ENCODE measurements around the gene STK17A.

Gene STK17A

GRCh38 chr7:43645699-43646226 is 62.9 kb downstream of the STK17A start:
- Histone ChIP-seq H3K27ac (ENCODE audit: extremely low read depth, low read depth, low read length) (no peak overlapping the region), H3K4me1 (ENCODE audit: control insufficient read depth, insufficient read depth, low read length) (0 out of 2 replicates have a peak, but pooled peaks cover 6% of the 10 kb centered on the region), H3K4me3 (ENCODE audit: low read depth, low read length) (no peak overlapping the region)

DNA sequence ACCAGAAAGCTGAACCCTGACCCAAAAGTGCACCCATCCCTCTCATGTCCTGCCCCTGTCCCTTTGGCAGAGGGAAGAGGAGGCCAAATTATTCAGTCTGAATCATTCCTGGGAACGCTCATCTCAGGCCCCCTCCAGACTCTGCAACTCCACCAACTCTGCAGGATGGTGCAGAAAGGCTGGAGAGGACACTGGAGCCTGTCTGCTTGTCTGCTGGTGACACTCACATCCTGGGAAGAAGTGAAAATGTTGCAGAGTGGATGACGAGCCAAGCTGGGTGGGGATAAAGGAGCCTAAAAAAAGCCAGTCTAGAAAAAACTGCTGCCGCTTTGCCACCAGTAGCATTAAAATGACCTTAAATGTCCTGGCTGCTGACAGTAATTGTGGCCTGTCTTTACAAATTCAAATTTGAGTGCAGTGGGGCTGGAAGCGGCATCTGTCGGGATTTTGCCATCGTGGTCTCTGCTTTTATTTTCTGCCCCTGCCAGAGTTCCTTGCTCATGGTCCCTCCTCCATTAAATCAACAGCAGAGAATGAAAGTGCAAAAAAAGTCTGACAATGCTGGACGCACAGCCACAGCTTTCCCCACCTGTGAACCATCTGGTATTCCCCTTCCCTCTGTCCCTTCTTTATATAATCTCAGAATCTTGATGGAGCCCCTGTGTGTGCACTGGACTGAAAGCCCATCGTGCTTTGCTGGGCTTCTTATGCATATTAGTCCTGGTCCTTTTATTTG is 63.9 kb downstream of the STK17A start:
- 0 out of 2 replicates have a peak, but pooled peaks cover 6% of the 10 kb centered on the region for H3K4me1 ChIP-seq (ENCODE audit: control insufficient read depth, insufficient read depth, low read length)
- CTCF ChIA-PET: no interaction called here
- peaks cover 3 to 47% of the 10 kb centered on the region in 2 experiments; a peak in 2 of 3 replicates for H3K36me3 ChIP-seq (ENCODE audit: control insufficient read depth in 2 of 2, insufficient read depth in 1 of 2, low read length in 2 of 2)
- POLR2A ChIA-PET: interaction anchor here (2.2 kb wide), 1 partner anchor 64 kb away, joined by 11 read pairs; the partner anchor contains the start of gene STK17A
- H3K9me3 ChIP-seq (ENCODE audit: control insufficient read depth, insufficient read depth, low read depth, low read length): no peaks in the 10 kb centered on the region
- H3K4me3 ChIP-seq (ENCODE audit: low read depth, low read length): no peak overlapping the region
- no peak overlapping the region for H3K27ac ChIP-seq (ENCODE audit: extremely low read depth, low read depth, low read length)
- no peak for TF ChIP-seq ZNF549 (tag by site-specific recombination; IDR thresholded peaks at IDR 0.05)
- TF ChIP-seq ZNF146 (tag by site-specific recombination; IDR thresholded peaks at IDR 0.05): no peak
- TF ChIP-seq ZFP37 (tag by site-specific recombination; IDR thresholded peaks at IDR 0.05): 0 out of 2 replicates have a peak, but pooled peaks have one; percentile 17
- no peak for TF ChIP-seq MYNN (tag by site-specific recombination; IDR thresholded peaks at IDR 0.05; ENCODE audit: borderline replicate concordance)

More at GRCh38 chr7:43645699-43646226, 62.9 kb downstream of the STK17A start:
- TF ChIP-seq BCL11B (tag by site-specific recombination; IDR thresholded peaks at IDR 0.05; ENCODE audit: low read depth) (no peak), PATZ1 (tag by site-specific recombination; IDR thresholded peaks at IDR 0.05) (no peak), ZFP3 (tag by site-specific recombination; IDR thresholded peaks at IDR 0.05; ENCODE audit: low read depth) (no peak), ZNF664 (tag by site-specific recombination; IDR thresholded peaks at IDR 0.05) (no peak), ZNF624 (tag by site-specific recombination; IDR thresholded peaks at IDR 0.05) (no peak), SP2 (tag by site-specific recombination; IDR thresholded peaks at IDR 0.05) (no peak), ZNF404 (tag by site-specific recombination; IDR thresholded peaks at IDR 0.05) (no peak), ZNF600 (tag by site-specific recombination; IDR thresholded peaks at IDR 0.05) (no peak), ZNF843 (tag by site-specific recombination; IDR thresholded peaks at IDR 0.05) (no peak), ZNF354C (tag by site-specific recombination; IDR thresholded peaks at IDR 0.05; ENCODE audit: borderline replicate concordance, low read depth) (no peak), ZNF785 (tag by site-specific recombination; IDR thresholded peaks at IDR 0.05) (no peak), ZNF433 (tag by site-specific recombination; IDR thresholded peaks at IDR 0.05; ENCODE audit: low read depth) (no peak)
- TF ChIP-seq, protein P1, sequence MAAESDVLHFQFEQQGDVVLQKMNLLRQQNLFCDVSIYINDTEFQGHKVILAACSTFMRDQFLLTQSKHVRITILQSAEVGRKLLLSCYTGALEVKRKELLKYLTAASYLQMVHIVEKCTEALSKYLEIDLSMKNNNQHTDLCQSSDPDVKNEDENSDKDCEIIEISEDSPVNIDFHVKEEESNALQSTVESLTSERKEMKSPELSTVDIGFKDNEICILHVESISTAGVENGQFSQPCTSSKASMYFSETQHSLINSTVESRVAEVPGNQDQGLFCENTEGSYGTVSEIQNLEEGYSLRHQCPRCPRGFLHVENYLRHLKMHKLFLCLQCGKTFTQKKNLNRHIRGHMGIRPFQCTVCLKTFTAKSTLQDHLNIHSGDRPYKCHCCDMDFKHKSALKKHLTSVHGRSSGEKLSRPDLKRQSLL (tag by site-specific recombination; IDR thresholded peaks at IDR 0.05): no peak
- no peaks in the 10 kb centered on the region for H3K9me3 ChIP-seq (ENCODE audit: control insufficient read depth, insufficient read depth, low read depth, low read length)
- POLR2A ChIA-PET: no interaction called here
- CTCF ChIA-PET: interaction anchor here (2.8 kb wide), 1 partner anchor 54 kb away, joined by 7 read pairs; no protein-coding TSS in a partner anchor
- H3K36me3 ChIP-seq (ENCODE audit: control insufficient read depth in 2 of 2, insufficient read depth in 1 of 2, low read length in 2 of 2): peaks cover 3 to 53% of the 10 kb centered on the region in 2 experiments; a peak in 2 of 3 replicates

GRCh38 chr7:43647339-43647672 is 64.4 kb downstream of the STK17A start:
- Histone ChIP-seq H3K27ac (ENCODE audit: extremely low read depth, low read depth, low read length) (no peak overlapping the region), H3K4me3 (ENCODE audit: low read depth, low read length) (no peak overlapping the region), H3K9me3 (ENCODE audit: control insufficient read depth, insufficient read depth, low read depth, low read length) (no peaks in the 10 kb centered on the region), H3K4me1 (ENCODE audit: control insufficient read depth, insufficient read depth, low read length) (0 out of 2 replicates have a peak, but pooled peaks cover 6% of the 10 kb centered on the region), H3K36me3 (ENCODE audit: control insufficient read depth in 2 of 2, insufficient read depth in 1 of 2, low read length in 2 of 2) (peaks cover 3 to 47% of the 10 kb centered on the region in 2 experiments; a peak in 2 of 3 replicates)
- CTCF ChIA-PET: no interaction called here
- POLR2A ChIA-PET: interaction anchor here (2.2 kb wide), 1 partner anchor 65 kb away, joined by 11 read pairs; the partner anchor contains the start of gene STK17A
- TF ChIP-seq PRDM1 (tag by site-specific recombination; IDR thresholded peaks at IDR 0.05) (no peak), ZNF394 (tag by site-specific recombination; IDR thresholded peaks at IDR 0.05; ENCODE audit: borderline replicate concordance) (no peak), ZNF138 (tag by site-specific recombination; IDR thresholded peaks at IDR 0.05; ENCODE audit: borderline replicate concordance) (no peak), ZBTB48 (tag by site-specific recombination; IDR thresholded peaks at IDR 0.05) (no peak), RBAK (tag by site-specific recombination; IDR thresholded peaks at IDR 0.05) (no peak), ZSCAN4 (tag by site-specific recombination; IDR thresholded peaks at IDR 0.05) (no peak), ZNF560 (tag by site-specific recombination; IDR thresholded peaks at IDR 0.05; ENCODE audit: borderline replicate concordance) (no peak), ATF2 (tag by site-specific recombination; IDR thresholded peaks at IDR 0.05; ENCODE audit: low read depth) (no peak), ZNF24 (tag by site-specific recombination; IDR thresholded peaks at IDR 0.05) (no peak)
